Measurements from ENCODE around the gene LMO4. TPM values are rescaled to one million over a fixed set of nuclear protein-coding genes. Genes with fewer than 3 reads are reported as not detected.

LMO4 gene
- total and polyA plus RNA-seq, 4 donors: 16.8 to 23.2 (median 17.8) TPM

- Histone ChIP-seq H3K27ac (ENCODE audit: low read depth in 1 of 2, low read length in 2 of 2) (no peak overlapping the region), H3K9ac (ENCODE audit: low read depth in 1 of 2, low read length in 2 of 2) (no peak overlapping the region), H3K36me3 (ENCODE audit: control insufficient read depth in 4 of 4, insufficient read depth in 3 of 4, low read depth in 1 of 4, low read length in 3 of 4) (no peaks in the 10 kb centered on the region), H3K27me3 (ENCODE audit: control insufficient read depth in 4 of 4, insufficient read depth in 4 of 4, low read length in 3 of 4) (no peaks in the 10 kb centered on the region), H3K4me3 (ENCODE audit: low read depth in 1 of 3, low read length in 3 of 3) (no peak overlapping the region), H3K9me3 (ENCODE audit: control insufficient read depth in 4 of 4, low read length in 3 of 4) (no peaks in the 10 kb centered on the region), H3K4me1 (ENCODE audit: control insufficient read depth in 4 of 4, insufficient read depth in 4 of 4, low read length in 3 of 4) (no peaks in the 10 kb centered on the region)
- DNase-seq (ENCODE audit: low spot score): no peak
- 75% methylated on average over 2 of the region's 2 CpGs for WGBS
- TF ChIP-seq YY1 (IDR thresholded peaks at IDR 0.05) (no peak), RXRA (IDR thresholded peaks at IDR 0.05) (no peak)
- TF ChIP-seq, protein P1, sequence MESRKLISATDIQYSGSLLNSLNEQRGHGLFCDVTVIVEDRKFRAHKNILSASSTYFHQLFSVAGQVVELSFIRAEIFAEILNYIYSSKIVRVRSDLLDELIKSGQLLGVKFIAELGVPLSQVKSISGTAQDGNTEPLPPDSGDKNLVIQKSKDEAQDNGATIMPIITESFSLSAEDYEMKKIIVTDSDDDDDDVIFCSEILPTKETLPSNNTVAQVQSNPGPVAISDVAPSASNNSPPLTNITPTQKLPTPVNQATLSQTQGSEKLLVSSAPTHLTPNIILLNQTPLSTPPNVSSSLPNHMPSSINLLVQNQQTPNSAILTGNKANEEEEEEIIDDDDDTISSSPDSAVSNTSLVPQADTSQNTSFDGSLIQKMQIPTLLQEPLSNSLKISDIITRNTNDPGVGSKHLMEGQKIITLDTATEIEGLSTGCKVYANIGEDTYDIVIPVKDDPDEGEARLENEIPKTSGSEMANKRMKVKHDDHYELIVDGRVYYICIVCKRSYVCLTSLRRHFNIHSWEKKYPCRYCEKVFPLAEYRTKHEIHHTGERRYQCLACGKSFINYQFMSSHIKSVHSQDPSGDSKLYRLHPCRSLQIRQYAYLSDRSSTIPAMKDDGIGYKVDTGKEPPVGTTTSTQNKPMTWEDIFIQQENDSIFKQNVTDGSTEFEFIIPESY (IDR thresholded peaks at IDR 0.05): no peak
Measured at GRCh38 chr1:87279966-87280535, 48.6 kb upstream of the LMO4 start.

GRCh38 chr1:87284456-87285240 is 44.0 kb upstream of the LMO4 start:
- TF ChIP-seq, protein P1 (IDR thresholded peaks at IDR 0.05): no peak
- TF ChIP-seq NR2F2 (IDR thresholded peaks at IDR 0.05) (no peak), FOXA1 (IDR thresholded peaks at IDR 0.05) (no peak), RAD21 (IDR thresholded peaks at IDR 0.05) (no peak), JUND (IDR thresholded peaks at IDR 0.05) (no peak)
- TF ChIP-seq, protein P2, sequence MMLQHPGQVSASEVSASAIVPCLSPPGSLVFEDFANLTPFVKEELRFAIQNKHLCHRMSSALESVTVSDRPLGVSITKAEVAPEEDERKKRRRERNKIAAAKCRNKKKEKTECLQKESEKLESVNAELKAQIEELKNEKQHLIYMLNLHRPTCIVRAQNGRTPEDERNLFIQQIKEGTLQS (IDR thresholded peaks at IDR 0.05): no peak
- TF ChIP-seq, protein P3, sequence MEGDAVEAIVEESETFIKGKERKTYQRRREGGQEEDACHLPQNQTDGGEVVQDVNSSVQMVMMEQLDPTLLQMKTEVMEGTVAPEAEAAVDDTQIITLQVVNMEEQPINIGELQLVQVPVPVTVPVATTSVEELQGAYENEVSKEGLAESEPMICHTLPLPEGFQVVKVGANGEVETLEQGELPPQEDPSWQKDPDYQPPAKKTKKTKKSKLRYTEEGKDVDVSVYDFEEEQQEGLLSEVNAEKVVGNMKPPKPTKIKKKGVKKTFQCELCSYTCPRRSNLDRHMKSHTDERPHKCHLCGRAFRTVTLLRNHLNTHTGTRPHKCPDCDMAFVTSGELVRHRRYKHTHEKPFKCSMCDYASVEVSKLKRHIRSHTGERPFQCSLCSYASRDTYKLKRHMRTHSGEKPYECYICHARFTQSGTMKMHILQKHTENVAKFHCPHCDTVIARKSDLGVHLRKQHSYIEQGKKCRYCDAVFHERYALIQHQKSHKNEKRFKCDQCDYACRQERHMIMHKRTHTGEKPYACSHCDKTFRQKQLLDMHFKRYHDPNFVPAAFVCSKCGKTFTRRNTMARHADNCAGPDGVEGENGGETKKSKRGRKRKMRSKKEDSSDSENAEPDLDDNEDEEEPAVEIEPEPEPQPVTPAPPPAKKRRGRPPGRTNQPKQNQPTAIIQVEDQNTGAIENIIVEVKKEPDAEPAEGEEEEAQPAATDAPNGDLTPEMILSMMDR (IDR thresholded peaks at IDR 0.05; ENCODE audit: low read depth, low read length, missing input control): no peak
- WGBS: 68% methylated on average over 13 of the region's 13 CpGs
- Histone ChIP-seq H3K27me3 (ENCODE audit: control insufficient read depth in 4 of 4, insufficient read depth in 4 of 4, low read length in 3 of 4) (no peaks in the 10 kb centered on the region), H3K4me3 (ENCODE audit: low read depth in 1 of 3, low read length in 3 of 3) (no peak overlapping the region), H3K9ac (ENCODE audit: low read depth in 1 of 2, low read length in 2 of 2) (no peak overlapping the region), H3K27ac (ENCODE audit: low read depth in 1 of 2, low read length in 2 of 2) (no peak overlapping the region), H3K9me3 (ENCODE audit: control insufficient read depth in 4 of 4, low read length in 3 of 4) (no peaks in the 10 kb centered on the region), H3K36me3 (ENCODE audit: control insufficient read depth in 4 of 4, insufficient read depth in 3 of 4, low read depth in 1 of 4, low read length in 3 of 4) (no peaks in the 10 kb centered on the region), H3K4me1 (ENCODE audit: control insufficient read depth in 4 of 4, insufficient read depth in 4 of 4, low read length in 3 of 4) (no peaks in the 10 kb centered on the region)
- no peak for DNase-seq (ENCODE audit: low spot score)

- 40% methylated on average over 1 of the region's 1 CpG for WGBS
- TF ChIP-seq FOXA2 (IDR thresholded peaks at IDR 0.05) (no peak), TAF1 (conservative IDR thresholded peaks at IDR 0.05) (no peak), YY1 (IDR thresholded peaks at IDR 0.05) (no peak), FOXA1 (IDR thresholded peaks at IDR 0.05) (no peak), RAD21 (IDR thresholded peaks at IDR 0.05) (no peak), EGR1 (IDR thresholded peaks at IDR 0.05; ENCODE audit: low read depth in 2 of 2) (no peak), SP1 (IDR thresholded peaks at IDR 0.05) (no peak)
- H3K36me3 ChIP-seq (ENCODE audit: control insufficient read depth in 4 of 4, insufficient read depth in 3 of 4, low read depth in 1 of 4, low read length in 3 of 4): no peaks in the 10 kb centered on the region
- peaks cover 0 to 5% (median 0%) of the 10 kb centered on the region in 4 donors for H3K27me3 ChIP-seq (ENCODE audit: control insufficient read depth in 4 of 4, insufficient read depth in 4 of 4, low read length in 3 of 4)
- no peak overlapping the region for H3K27ac ChIP-seq (ENCODE audit: low read depth in 1 of 2, low read length in 2 of 2)
- H3K4me3 ChIP-seq (ENCODE audit: low read depth in 1 of 3, low read length in 3 of 3): no peak overlapping the region
- H3K9me3 ChIP-seq (ENCODE audit: control insufficient read depth in 4 of 4, low read length in 3 of 4): no peaks in the 10 kb centered on the region
- no peak overlapping the region for H3K9ac ChIP-seq (ENCODE audit: low read depth in 1 of 2, low read length in 2 of 2)
- DNase-seq (ENCODE audit: low spot score): no peak
- no peaks in the 10 kb centered on the region for H3K4me1 ChIP-seq (ENCODE audit: control insufficient read depth in 4 of 4, insufficient read depth in 4 of 4, low read length in 3 of 4)
Measured at GRCh38 chr1:87291107-87291506, 37.6 kb upstream of the LMO4 start.
